ENCODE data around the gene ZNF30.

GRCh38 chr19:34961775-34962686 is 35.3 kb downstream of the ZNF30 start:
- TF ChIP-seq ZNF274 (IDR thresholded peaks at IDR 0.05; ENCODE audit: low read depth, low read length) (no peak), SUZ12 (IDR thresholded peaks at IDR 0.05; ENCODE audit: extremely low read depth, insufficient read depth, insufficient read length) (no peak)
